DMS153 treated with DMSO at 0.1 percent for 48 hours (cell line): Measurements from ENCODE around the gene GLYAT.
A peak's percentile ranks its signal among the peaks of the same experiment; 100 is the strongest.
"Not testable (repeated sequence)": the region's sequence is repeated elsewhere in the genome, so short reads cannot be mapped to it uniquely, and the experiment has no call there.

Experiments used
- DNase-seq: peaks from one replicate; lab custom pipeline; 2025; ENCODE audit not compliant: unreplicated experiment; lab: John Stamatoyannopoulos, UW

GLYAT gene

GRCh38 chr11:58685973-58686722, 45.6 kb downstream of the GLYAT start:
- DNase-seq, result no peak

DNA sequence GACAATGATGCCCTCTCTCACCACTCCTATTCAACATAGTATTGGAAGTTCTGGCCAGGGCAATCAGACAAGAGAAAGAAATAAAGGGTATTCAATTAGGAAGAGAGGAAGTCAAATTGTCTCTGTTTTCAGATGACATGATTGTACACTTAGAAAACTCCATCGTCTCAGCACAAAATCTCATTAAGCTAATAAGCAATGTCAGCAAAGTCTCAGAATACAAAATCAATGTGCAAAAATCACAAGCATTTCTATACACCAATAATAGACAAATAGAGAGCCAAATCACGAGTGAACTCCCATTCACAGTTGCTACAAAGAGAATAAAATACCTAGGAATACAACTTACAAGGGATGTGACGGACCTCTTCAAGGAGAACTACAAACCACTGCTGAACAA, 49.1 kb downstream of the GLYAT start:
- DNase-seq, result not testable (repeated sequence)

- DNase-seq, result not testable (repeated sequence)
Observed at GRCh38 chr11:58677536-58677935, 54.2 kb downstream of the GLYAT start.

- DNase-seq, result no peak
Observed at GRCh38 chr11:58676563-58677135, 55.1 kb downstream of the GLYAT start.

DNA sequence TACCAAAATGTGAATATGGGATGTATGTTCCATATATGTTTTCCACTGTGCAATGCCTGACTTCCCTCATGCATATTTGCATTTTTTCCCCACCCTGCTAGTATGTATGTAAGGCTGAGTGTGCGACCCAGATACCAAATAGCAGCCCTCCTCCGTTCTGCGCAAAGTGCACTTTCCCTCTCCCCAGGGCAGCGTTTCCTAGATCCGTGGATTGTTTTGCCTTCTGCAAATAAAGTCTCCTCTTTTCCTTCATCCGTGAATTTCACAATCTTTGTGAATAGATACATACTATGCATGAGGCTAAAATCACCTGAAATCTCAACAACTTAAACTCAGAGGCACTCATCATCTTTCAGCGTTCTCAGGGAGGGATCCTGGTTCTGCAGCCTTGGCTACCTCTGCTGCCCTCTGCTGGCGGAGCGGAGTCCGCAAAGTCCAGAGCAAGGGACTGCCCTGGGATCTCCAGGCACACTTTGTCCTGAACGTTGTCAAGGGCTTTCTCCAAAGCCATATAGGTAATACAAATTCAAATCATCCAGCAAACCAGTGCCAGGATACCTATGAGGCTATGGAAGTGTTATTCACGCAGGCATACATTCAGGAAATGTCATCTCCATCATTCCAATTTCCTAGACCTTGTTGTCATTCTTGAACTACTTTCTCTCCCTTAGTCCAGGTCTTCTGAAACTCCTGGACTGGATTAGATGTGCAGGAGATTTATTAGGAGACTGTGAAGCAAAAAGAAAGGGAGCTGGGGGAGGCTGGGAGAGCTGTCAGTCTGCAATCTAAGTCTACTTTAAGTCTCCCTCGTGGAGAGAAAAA, 56.2 kb downstream of the GLYAT start:
- peak; percentile 58 for DNase-seq

GRCh38 chr11:58674609-58675008, 57.1 kb downstream of the GLYAT start:
- DNase-seq, result no peak

DNA sequence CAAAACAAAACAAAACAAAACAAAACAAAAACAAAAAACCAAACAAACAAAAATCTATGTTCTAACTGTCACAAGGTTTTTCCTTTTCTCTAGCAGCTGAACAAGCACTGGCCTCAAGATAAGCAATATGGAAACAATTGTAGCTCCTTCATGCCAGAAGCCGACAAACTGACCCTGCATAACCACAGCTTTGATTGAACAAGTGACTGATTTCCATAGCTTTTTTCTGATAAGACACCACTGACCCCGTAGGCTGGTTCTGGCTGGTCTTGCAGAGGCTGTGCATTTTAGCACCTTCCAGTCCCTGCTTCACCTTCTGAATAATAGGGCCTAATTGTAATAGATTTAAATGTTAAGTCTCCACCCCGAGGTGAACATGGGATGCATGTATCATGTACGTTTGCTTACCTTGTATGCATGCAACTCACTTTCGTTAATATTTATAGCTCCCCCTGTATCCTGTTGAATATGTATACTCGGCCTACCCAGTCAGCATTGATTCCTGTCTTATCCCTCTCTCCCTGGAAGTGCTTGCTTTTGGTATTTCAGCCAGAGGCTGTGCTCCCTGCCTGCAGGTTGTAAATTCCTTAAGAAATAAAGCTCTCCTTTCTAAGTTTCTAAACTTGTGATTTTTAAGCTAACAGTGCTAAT, 59.6 kb downstream of the GLYAT start:
- DNase-seq, result no peak

GRCh38 chr11:58659910-58660570, 71.7 kb downstream of the GLYAT start:
- no peak for DNase-seq

GRCh38 chr11:58659404-58659803, 72.3 kb downstream of the GLYAT start:
- no peak for DNase-seq
